Measurements from ENCODE around the gene WWC2.
"Not testable (repeated sequence)": the region's sequence is repeated elsewhere in the genome, so short reads cannot be mapped to it uniquely, and the experiment has no call there.

WWC2 gene

DNA sequence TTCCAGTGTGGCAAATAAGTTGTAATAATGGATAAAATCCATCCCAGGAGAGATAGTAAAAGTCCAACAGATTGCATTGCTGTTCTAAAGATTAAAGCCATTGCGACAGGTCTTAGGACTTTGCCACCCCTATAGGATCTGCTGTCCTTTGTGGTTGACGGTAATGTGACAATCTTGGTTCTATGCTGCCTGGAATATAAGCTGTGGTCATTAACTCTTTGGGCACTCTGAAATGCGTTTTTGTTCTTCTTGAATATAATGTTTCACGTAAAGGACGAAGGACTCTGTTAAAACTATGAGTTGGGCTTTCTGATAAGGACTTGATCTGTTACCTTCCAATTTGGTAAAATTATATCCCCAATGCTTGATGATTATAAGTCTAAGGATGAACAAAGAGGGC lies 223.3 kb downstream of the WWC2 start, which contains the start of gene CLDN24:
Gene CLDN24 (minus strand): TSS at position 101 of the 400 bp plus-strand sequence. CDS start 0 bp downstream, at position 101.
- in situ Hi-C loops (cut with HindIII; ENCODE audit: low sequenced_read_pairs): loop anchor here (5.0 kb wide), 1 partner anchor 35 kb away; no protein-coding TSS in a partner anchor

DNA sequence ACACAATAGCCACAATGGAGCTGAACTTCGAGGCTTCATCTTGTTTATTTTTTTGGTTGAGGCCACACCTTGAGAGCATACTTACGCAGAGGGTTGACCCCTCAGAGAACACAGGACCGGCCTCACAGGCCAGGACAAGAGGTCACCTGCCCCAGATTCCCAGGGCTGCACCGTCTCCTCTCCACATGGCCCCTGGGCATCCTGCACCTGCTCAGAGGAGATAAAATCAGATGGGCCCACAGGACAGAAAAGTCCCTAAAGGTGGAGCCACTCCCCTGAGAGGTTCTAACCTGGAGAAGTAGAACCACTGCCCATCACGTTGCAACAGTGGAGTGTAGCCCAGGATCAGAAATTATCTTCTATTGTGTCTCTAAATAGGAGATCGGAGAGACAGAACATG lies 224.2 kb downstream of the WWC2 start:
- in situ Hi-C loops (cut with HindIII; ENCODE audit: low sequenced_read_pairs): loop anchor here (5.0 kb wide), 1 partner anchor 34 kb away; no protein-coding TSS in a partner anchor

DNA sequence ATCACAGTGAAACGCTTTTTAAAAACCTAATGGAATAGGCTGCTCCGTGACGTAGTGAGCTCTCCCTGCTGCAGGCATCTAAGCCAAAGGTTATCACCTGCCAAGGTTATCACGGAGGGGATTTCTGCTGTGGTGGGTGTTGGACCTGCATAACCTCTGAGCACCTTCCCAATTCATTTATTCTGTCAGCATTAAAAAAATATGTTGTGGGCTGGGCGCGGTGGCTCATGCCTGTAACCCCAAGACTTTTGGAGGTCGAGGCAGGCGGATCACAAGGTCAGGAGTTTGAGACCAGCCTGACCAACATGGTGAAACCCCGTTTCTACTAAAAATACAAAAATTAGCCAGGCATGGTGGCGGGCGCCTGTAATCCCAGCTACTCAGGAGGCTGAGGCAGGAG lies 225.0 kb downstream of the WWC2 start:
- in situ Hi-C loops (cut with HindIII; ENCODE audit: low sequenced_read_pairs): loop anchor here (5.0 kb wide), 1 partner anchor 33 kb away; no protein-coding TSS in a partner anchor

DNA sequence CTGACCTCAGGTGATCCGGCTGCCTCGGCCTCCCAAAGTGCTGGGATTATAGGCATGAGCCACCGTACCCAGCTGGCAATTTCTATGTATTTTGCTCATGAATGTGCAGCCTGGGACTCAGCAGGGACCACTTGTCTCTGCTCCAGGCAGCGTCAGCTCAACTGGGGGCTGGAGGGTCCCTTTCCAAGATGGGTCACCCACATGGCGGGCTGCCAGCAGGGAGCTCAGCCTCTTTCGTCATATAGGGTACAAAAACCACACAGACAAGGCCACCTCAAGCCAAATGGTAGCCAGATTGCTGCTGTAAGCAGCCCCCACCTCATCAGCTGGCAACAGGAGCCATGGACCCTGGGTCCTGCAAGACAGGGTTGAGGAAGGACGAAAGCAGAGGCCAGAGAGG lies 225.6 kb downstream of the WWC2 start:
- in situ Hi-C loops (cut with HindIII; ENCODE audit: low sequenced_read_pairs): loop anchor here (5.0 kb wide), 1 partner anchor 33 kb away; no protein-coding TSS in a partner anchor

DNA sequence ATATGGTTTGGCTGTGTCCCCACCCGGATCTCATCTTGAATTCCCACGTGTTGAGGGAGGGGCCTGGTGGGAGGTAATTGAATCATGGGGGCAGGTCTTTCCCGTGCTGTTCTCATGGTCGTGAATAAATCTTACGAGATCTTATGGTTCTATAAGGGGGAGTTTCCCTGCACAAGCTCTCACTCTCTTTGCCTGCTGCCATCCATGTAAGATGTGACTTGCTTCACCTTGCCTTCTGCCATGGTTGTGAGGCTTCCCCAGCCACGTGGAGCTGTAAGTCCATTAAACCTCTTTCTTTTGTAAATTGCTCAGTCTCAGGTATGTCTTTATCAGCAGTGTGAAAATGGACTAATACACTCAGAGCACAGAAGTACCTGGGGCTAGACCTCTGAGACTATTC lies 227.3 kb downstream of the WWC2 start:
- in situ Hi-C loops (cut with HindIII; ENCODE audit: low sequenced_read_pairs): not testable (repeated sequence)

DNA sequence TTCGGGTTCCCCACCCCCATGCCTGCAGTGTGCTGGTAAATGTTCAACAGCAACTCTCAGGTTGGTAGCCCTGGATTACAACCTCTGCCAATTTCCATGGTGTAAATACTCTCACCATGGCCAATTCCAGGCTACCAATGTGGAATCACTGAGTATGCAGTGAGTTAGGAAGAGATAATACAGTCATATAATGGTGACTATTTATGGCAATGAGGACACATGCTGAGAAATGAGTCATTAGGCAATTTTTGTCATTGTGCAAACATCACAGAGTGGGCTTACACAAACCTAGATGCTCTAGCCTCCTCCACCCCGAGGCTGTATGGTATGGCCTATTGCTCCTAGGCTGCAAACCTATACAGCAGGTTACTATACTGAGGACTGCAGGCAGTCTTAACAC lies 227.8 kb downstream of the WWC2 start:
- in situ Hi-C loops (cut with HindIII; ENCODE audit: low sequenced_read_pairs): no loop called here

DNA sequence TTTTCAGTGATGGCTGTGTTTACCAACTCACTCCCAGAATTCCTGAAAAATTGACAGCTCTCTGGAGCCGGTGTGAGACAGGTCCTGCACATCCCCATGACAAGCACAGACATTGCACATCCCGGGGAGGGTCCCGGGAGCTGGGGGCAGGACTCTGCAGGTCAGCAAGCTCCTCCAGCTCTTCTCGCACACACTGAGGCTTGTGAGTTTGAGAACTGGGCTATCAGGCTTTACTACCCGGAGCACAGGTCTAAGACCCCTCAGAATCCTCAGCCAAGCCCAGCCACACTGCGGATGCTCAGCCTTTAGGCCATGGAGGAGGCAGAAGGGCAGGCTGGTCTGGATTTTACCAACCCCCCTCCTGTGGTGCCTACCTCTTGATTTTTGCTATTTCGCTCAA lies 228.8 kb downstream of the WWC2 start:
- in situ Hi-C loops (cut with HindIII; ENCODE audit: low sequenced_read_pairs): no loop called here

DNA sequence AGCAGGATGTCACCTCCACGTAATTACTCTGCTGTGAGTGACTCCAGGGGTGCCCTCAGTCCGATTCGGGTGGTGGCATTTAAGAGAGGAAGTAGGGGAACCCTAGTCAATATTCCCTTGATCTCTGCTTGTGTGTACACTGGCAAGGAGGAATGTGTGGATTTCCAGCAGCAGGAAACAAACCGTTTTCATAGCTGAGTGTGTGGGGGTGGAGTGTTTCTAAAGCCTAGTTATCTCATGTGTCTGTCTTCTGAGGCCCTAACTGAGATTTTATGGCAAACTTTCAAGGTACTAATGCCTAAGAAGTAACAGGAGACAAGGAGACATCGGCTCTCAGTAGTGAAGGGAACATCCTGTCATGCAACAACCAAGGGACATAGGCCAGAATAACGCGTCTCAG lies 229.8 kb downstream of the WWC2 start:
- in situ Hi-C loops (cut with HindIII; ENCODE audit: low sequenced_read_pairs): no loop called here

DNA sequence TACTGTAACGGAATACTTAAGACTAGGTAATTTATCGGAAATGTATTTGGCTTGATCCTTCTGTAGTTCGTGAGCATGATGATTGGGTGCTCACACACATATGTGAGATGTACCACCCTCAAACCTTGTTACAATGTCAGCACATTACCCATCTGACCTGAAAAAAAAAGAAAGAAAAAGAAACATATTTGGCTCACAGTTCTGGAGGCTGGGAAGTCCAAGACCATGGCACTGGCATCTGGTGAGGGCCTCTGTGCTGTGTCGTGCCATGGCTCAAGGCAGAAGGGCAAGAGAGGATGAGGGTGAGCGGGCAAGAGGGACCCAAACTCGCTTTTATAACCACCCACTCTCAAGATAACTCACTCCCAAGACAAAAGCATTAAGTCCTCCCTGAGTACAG lies 230.2 kb downstream of the WWC2 start:
- in situ Hi-C loops (cut with HindIII; ENCODE audit: low sequenced_read_pairs): no loop called here

DNA sequence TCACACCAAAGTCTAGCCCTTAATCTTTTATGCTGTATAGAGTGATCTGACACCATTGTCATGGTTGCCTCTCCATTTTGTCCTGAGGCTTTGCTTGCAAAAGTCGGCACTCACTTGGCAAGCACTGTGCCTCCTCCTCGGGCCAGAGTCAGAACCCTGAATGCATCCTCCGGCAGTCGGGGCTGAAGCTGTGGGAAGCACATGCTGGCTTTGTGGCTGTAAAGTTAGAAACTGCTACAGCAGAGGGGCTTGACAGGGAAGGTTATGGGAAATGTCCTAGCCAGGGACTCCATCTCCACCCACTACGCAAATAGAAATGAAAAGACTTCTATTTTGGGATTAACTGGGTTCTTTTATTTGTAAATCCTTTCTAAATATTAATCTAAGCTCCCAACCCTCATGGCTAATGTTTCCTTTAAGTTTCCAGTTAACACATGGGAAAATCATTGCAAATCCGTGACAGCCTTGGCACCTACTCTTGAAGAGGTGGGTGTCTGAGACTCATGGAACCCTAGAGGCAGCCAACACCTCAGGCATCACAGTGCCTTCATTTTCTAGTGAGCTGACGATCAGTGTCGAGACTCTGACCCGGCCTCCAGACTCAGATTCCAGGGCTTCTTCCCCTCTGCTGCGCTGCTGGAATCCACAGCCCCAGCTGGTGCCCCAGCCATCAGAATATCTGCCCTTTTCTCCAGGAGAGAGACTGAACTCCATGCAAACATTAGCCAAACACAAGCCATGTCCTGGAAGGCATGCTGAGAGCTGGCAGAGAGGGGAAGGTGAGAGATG lies 231.1 kb downstream of the WWC2 start:
- in situ Hi-C loops (cut with HindIII; ENCODE audit: low sequenced_read_pairs): no loop called here

DNA sequence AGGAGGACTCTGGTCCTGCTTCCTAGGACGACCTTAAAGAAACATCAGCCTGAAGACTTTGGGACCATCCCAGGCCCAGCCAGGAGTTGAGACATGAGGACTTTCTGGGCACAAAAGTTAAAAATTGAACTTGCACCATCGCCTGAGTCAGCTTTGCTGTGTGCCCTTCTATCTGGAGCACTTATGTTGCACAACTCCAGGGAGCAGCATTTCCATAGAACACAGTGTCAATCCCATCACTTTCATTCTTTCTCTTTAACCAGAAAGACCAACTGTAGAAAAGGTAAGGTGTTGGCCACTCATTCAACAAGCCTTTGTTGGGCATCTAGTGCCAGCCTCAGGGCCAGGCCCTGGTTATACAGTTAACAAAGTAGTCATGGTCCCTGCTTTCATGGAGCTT lies 231.8 kb downstream of the WWC2 start:
- in situ Hi-C loops (cut with HindIII; ENCODE audit: low sequenced_read_pairs): no loop called here

DNA sequence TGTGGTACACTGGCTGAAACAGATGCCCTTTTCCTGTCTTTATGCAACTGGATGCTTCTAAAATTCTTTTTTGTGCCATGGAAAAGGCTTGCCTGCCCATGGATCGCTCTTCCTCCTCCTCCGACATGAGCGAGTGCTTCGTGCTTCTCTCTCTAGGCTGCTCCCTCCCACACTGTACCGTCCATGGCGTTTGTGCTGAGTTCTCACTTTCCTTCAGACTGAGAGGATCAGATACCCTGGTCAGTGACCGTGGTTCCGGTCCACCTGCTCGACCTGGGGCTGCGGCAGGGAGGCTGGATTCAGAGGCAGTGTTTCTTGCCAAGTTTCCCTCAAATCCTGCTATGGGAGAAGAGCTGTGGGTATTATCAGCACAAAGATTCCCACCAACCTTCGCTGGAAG lies 233.4 kb downstream of the WWC2 start:
- in situ Hi-C loops (cut with HindIII; ENCODE audit: low sequenced_read_pairs): no loop called here

DNA sequence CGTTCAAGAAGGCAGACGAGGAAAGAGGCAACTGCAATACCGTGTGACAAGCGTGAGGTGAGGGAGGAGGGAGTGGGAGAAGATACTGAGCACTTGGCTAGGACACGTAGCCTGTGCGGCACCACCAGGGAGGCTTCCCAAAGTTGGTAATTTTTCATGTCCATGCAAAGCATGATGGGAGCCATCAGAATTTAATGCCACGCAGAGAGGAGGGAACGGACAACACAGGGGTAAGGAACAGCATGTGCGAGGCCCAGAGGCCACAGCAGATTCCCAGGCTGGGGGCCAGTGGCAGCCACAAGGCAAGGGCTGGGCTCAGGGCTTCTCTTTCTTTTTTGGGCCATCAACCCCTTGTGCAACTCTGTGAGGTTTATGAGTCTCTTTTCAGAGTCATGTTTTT lies 234.1 kb downstream of the WWC2 start:
- in situ Hi-C loops (cut with HindIII; ENCODE audit: low sequenced_read_pairs): no loop called here

DNA sequence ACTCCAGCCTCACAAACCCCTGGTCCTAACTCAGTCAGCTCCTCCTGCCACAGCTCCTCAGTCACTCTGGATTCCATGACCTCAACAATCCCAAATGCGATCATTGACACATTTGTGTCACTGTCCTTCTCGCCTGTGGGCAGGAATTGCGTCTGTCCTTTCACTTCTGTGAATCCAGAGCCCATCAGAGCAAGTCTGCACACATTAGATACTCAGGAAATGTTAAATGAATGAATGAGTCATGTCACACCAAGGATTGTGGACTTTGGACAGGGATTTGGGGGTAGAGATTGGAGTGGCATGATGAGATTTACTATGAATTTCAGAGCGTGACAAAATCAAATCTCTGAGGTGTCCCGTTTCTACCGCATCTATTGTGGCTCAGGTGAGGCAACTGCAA lies 234.9 kb downstream of the WWC2 start:
- in situ Hi-C loops (cut with HindIII; ENCODE audit: low sequenced_read_pairs): no loop called here

DNA sequence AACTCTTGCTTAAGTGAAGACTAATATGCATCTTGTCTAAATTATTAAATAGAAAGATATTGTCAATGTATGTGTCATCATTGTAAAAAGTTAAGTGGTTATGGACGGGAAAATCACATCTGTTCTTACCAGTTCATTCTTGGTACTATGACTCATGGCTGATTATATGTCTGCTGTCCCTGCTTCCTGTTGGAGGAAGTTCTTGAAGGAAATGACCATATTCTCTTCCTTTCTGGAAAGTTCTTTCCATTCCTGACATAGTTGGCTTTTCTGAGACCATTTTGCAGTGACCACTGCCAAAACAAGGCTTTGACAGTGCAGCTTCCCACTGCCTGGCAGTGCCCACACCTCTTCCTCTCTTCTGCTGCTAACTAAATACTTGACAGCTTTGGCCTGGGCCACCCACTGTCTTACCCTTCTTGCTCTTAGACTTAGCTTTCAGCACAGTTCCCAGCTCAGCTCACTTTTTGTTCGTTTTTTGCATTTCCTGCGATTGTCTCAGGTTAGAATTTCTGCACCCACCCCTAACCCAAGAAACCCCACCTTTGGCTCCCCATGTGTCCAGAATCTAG lies 236.4 kb downstream of the WWC2 start:
- in situ Hi-C loops (cut with HindIII; ENCODE audit: low sequenced_read_pairs): no loop called here

DNA sequence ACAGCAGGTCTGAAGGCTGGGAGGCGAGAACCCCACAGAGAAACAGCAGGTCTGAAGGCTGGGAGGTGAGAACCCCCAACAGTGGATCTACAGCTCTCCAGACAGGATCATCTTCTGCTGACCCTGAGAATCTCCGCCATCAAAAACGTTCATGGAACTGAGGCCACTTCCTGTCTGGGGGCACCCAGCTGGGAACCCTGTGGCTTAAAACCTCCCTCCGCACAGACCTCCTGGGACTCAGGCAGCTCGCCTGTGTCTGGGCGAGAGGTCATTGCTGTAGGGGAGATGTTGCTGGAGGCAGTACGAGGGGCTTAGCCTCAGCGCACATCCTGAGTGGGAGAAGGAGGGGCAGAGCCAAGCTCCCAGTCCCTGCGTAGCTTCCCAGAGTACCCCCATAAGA lies 238.3 kb downstream of the WWC2 start:
- in situ Hi-C loops (cut with HindIII; ENCODE audit: low sequenced_read_pairs): no loop called here

DNA sequence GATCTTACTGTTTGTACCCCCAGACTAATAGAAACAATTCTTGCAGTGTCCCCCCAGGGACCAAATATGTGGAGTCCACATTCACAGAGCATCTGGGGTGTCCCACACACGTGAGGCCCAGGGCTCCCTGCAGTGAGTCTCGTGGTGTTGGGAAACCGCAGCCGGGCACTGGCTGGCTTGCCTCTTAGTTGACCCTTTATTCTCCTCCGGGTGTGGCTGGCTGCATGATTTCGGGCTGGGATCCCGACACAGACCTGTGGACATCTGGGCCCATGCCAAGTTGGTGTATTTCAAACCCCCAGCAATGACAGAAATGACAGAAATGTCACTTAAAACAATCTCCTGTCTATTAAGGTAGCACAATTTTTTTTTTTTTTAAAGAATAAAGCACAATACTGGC lies 238.8 kb downstream of the WWC2 start:
- in situ Hi-C loops (cut with HindIII; ENCODE audit: low sequenced_read_pairs): no loop called here

DNA sequence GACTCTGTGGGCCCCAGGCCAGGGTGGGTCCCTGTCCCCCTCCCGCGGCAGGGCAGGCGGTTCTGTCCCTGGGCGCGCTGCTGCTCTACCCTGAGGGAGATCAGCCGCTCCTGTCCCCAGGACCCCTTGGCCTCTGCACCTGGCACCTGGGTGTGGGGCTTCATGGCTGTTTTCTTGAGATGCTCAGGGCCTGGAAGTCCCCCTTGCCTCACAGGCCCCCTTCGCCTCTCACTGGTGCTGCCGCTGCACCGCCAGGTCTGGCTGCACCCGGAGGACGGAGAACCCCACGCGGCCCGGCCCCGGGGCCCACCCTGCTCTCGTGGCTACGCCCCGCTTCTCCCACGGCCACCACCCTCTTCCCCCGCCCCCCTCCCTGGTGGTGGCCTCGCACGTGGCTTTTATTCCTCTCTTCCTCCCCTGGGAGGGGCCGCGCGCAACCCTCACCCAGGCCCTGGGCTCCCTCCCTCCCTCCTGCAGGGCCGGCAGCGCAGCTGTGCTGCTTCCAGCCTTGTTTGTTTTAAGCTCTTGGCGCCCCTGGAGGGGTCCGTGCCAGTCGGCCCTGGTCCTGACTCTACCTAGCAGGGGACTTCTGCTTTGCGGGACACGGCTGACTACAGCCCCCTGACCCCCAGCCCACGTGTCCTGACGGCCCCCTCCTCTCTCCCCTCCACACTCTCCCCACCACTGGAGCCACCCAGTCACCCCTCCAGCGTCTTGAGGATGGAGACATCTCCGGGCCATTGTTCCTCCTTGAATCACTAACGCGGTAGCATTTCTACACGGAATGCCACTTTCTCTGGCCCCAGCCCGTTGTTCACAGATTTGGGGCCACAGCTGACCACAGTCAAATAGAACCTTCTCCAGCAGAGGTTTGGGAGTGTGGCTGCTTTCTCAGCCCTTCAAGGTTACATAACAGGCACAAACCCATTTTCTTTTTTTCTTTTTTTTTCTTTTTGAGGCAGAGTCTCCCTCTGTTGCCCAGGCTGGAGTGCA lies 243.8 kb downstream of the WWC2 start:
- in situ Hi-C loops (cut with HindIII; ENCODE audit: low sequenced_read_pairs): no loop called here

DNA sequence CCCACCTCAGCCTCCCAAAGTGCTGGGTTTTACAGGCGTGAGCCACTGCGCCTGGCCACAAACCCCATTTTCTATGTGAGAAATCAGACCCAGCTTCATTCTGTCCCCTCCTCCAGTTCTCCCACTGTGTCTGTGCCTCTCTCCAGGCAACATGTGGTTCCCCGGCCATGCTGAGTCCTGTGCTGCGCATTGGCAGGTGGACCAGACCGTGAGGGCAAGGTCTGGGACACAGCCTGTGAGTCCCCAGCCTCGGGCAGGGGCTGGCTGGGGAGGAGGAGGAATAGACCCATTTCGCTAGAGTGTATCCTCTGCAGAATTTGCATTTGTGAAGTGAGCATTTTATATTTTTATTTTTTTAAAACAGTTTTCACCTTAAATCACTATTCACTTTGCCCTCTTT lies 244.7 kb downstream of the WWC2 start:
- in situ Hi-C loops (cut with HindIII; ENCODE audit: low sequenced_read_pairs): no loop called here

DNA sequence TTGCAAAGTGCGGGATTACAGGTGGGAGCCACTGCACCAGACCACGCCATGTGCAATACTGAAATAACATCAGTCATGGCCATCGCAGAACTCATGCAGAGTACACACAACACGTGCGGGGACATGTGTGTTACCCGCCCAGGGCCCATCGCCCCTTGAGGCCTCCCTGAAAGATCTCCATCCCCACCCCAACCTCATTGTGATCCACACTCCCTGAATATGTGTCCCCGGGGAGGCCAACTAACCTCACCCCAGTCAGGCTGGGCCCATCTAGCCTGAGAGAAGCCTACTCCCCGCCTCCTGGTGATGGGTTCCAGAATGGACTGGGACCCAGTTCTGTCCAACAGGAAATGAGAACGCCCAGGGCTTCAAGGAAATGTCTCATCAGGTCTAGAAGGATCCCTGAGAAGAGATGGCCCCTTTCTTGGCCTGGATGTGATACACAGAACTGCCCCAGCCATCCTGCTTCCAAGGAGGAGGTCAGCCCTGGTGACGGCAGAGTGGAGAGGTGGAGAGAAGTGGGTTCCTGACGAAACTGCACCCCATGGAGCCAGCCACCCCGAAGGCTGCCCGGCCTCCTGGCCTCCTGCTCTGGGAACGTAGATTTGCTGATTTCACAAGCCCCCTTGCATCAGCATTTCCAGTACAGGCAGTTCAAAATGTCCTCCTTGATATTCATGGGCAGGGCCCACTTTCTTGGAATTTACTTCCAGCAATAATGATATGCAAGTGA lies 245.6 kb downstream of the WWC2 start:
- in situ Hi-C loops (cut with HindIII; ENCODE audit: low sequenced_read_pairs): no loop called here

DNA sequence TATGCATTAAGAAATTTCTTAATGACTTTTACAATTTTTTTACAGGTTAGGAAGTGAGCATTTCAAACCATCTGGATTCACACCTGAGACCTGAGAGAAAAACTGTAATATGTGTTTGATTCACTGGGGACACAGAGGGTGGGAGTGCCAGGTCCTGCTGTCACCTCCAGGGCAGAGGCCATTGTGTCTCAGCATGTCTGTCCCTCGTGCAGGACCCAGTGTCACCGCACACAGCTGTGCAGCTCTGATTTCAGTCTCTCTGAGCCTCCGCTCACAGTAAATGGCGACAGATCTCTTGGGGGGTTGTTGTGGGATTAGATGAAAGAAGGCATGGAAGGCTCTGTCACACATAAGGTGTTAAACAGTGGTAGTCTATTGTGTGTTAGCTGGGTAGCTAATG lies 246.2 kb downstream of the WWC2 start:
- in situ Hi-C loops (cut with HindIII; ENCODE audit: low sequenced_read_pairs): no loop called here
